Ovary (tissue), 3 donors: ENCODE results near the gene SLX4IP.

ENCODE experiments used
- EP300 ChIP-seq: sonication (generic); formaldehyde crosslinking; IDR thresholded peaks from one replicate; pipeline ENCODE4 v1.6.1; 2017; ENCODE audit warnings: antibody characterized with exemption
- POLR2A ChIP-seq: fragments of 450-650 bp; IDR thresholded peaks from one replicate; pipeline ENCODE4 v1.6.1; 2017; ENCODE audit warnings: antibody characterized with exemption, mild to moderate bottlenecking, moderate library complexity
- TF ChIP-seq, protein P1 (sequence below), 3 donors: fragments of 450-650 bp in 2 of 3; fragments of 200-600 bp in 1 of 3; IDR thresholded peaks; one replicate each; pipeline versions ENCODE4 v1.5.1 to v1.8.0; 2016 to 2022; ENCODE audit warnings: antibody characterized with exemption in 3 of 3, mild to moderate bottlenecking in 1 of 3
- donor health status: DM: no; HTN: no; CAD: no.

DNA sequence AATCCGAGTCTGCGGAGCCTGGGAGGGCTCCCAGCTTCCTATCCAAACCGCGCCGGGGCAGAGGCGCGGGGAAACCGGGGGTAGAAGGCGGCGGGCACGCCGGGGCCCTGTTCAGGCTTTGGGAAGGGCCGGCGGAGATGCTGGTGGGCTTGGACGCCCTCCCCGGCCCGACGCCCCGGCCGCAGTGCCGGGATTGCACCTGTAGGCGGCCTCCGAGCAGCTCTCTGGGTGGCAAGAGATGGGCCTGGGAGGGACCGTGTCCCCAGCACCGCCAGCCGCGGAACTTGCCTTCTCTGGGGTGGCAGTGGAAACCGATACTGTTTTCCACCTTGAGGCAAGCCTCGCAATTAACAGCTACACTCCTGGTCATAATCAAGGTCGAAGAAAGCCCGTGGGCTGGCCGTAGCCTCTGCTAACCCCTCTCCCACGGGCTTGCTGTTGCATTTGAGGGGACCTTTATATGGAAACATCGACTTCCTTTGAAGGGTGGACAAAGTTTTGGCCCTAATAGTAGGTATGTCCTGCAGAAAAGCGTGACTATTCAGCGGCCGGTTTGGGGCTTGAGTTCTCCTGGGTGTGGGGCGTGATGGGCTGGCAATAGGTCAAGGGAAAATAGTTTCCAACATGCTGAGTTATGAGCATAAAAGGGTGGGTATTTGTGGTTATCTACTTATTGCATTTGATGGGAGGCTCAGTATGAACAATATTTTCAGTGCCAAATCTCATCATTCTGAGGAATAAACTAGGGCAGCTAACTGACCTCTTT lies 239.8 kb downstream of the SLX4IP start:
- TF ChIP-seq, protein P1, sequence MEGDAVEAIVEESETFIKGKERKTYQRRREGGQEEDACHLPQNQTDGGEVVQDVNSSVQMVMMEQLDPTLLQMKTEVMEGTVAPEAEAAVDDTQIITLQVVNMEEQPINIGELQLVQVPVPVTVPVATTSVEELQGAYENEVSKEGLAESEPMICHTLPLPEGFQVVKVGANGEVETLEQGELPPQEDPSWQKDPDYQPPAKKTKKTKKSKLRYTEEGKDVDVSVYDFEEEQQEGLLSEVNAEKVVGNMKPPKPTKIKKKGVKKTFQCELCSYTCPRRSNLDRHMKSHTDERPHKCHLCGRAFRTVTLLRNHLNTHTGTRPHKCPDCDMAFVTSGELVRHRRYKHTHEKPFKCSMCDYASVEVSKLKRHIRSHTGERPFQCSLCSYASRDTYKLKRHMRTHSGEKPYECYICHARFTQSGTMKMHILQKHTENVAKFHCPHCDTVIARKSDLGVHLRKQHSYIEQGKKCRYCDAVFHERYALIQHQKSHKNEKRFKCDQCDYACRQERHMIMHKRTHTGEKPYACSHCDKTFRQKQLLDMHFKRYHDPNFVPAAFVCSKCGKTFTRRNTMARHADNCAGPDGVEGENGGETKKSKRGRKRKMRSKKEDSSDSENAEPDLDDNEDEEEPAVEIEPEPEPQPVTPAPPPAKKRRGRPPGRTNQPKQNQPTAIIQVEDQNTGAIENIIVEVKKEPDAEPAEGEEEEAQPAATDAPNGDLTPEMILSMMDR (IDR thresholded peaks at IDR 0.05): peak; percentile 62 to 91 (median 83)
- TF ChIP-seq POLR2A: no peak
- no peak for TF ChIP-seq EP300
